ENCODE measurements around the gene GNPTAB. TPM values are rescaled to one million over a fixed set of nuclear protein-coding genes. Genes with fewer than 3 reads are reported as not detected.
A peak's percentile ranks its signal among the peaks of the same experiment; 100 is the strongest.

The GNPTAB gene
- total RNA-seq, 2 donors from 2014 or later: 15.5 to 27.2 TPM

DNA sequence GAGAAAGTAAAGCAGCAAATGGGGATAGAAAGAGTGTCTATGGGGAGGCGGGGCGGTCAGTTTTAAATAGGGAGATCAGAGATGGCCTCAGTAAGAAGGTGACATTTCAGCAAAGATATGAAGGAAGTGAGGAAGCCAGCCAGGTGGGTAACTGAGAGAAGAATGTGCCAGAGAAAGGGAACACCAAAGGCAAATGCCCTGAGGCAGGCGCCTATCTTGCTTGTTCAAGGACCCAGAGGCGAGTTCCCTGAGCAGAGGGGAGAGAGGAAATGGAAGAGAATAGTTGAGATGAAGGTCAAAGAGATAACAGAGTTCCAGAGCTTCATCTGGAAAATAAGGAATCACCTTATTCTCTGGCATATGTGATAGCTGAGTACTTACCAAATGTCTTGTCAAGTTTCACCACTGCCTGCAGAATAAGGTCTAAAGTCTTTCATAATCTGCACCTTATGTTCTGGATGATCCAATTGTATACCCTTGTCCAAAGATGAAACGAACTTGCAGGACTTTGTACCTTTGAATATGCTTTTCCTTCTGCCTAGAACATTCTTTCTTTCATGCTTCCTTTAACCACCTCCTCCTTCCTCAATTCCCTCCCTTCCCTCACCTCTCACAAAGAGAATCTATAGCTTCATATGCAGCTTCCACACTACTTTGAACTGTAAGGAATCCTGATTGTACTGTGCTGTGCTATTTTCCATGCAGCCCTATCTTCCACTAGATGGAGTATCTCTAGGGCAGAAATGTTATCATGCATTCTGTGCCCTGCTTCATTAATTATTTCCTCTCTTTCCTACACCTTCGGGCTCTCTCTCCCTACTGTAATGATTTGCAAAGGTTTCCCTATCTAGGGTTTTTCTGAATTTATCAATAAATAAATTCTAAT is 38.5 kb downstream of the GNPTAB start:
- H3K36me3 ChIP-seq (replicated peaks in 1 of 2; ENCODE audit: insufficient read depth in 1 of 2, low read depth in 2 of 2): no peaks in the 10 kb centered on the region
- H3K27ac ChIP-seq: no peak overlapping the region
- H3K4me1 ChIP-seq: no peaks in the 10 kb centered on the region
- no peak overlapping the region for H3K4me3 ChIP-seq
- TF ChIP-seq POLR2A (IDR thresholded peaks at IDR 0.05): no peak
- TF ChIP-seq, protein P1, sequence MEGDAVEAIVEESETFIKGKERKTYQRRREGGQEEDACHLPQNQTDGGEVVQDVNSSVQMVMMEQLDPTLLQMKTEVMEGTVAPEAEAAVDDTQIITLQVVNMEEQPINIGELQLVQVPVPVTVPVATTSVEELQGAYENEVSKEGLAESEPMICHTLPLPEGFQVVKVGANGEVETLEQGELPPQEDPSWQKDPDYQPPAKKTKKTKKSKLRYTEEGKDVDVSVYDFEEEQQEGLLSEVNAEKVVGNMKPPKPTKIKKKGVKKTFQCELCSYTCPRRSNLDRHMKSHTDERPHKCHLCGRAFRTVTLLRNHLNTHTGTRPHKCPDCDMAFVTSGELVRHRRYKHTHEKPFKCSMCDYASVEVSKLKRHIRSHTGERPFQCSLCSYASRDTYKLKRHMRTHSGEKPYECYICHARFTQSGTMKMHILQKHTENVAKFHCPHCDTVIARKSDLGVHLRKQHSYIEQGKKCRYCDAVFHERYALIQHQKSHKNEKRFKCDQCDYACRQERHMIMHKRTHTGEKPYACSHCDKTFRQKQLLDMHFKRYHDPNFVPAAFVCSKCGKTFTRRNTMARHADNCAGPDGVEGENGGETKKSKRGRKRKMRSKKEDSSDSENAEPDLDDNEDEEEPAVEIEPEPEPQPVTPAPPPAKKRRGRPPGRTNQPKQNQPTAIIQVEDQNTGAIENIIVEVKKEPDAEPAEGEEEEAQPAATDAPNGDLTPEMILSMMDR (IDR thresholded peaks at IDR 0.05): peak in 6 of 7 experiments; percentile 16 to 53 (median 44)
- no peak for DNase-seq
- no peak for ATAC-seq
- no peaks in the 10 kb centered on the region for H3K27me3 ChIP-seq
- 64 to 65% methylated on average over 6 of the region's 6 CpGs for WGBS, 2 donors
- H3K9me3 ChIP-seq: no peaks in the 10 kb centered on the region
- intact Hi-C loops (cut with DNase I): no loop called here

- Histone ChIP-seq H3K27me3 (no peaks in the 10 kb centered on the region), H3K4me1 (no peaks in the 10 kb centered on the region), H3K36me3 (replicated peaks in 1 of 2; ENCODE audit: insufficient read depth in 1 of 2, low read depth in 2 of 2) (no peaks in the 10 kb centered on the region), H3K27ac (no peak overlapping the region), H3K9me3 (no peaks in the 10 kb centered on the region), H3K4me3 (no peak overlapping the region)
- 79 to 89% methylated on average over 4 of the region's 4 CpGs for WGBS, 2 donors
- no peak for TF ChIP-seq POLR2A (IDR thresholded peaks at IDR 0.05)
- TF ChIP-seq, protein P1 (IDR thresholded peaks at IDR 0.05): no peak
- no peak for ATAC-seq
- peak in 1 of 4 donors; percentile 12 for DNase-seq
- intact Hi-C loops (cut with DNase I): no loop called here
Measured at GRCh38 chr12:101789171-101789570, 41.6 kb downstream of the GNPTAB start.

GRCh38 chr12:101785671-101786070 is 45.1 kb downstream of the GNPTAB start:
- ATAC-seq (no peak), DNase-seq (no peak)
- Histone ChIP-seq H3K4me1 (no peaks in the 10 kb centered on the region), H3K4me3 (no peak overlapping the region), H3K36me3 (replicated peaks in 1 of 2; ENCODE audit: insufficient read depth in 1 of 2, low read depth in 2 of 2) (no peaks in the 10 kb centered on the region), H3K27ac (no peak overlapping the region), H3K9me3 (no peaks in the 10 kb centered on the region), H3K27me3 (no peaks in the 10 kb centered on the region)
- WGBS, 2 donors: 93 to 100% methylated on average over 1 of the region's 1 CpG
- TF ChIP-seq, protein P1 (IDR thresholded peaks at IDR 0.05): no peak
- no peak for TF ChIP-seq POLR2A (IDR thresholded peaks at IDR 0.05)
- intact Hi-C loops (cut with DNase I): no loop called here

- H3K4me3 ChIP-seq: no peak overlapping the region
- no peaks in the 10 kb centered on the region for H3K36me3 ChIP-seq (replicated peaks in 1 of 2; ENCODE audit: insufficient read depth in 1 of 2, low read depth in 2 of 2)
- DNase-seq (no peak), ATAC-seq (no peak)
- 95 to 100% methylated on average over 1 of the region's 1 CpG for WGBS, 2 donors
- H3K9me3 ChIP-seq: no peaks in the 10 kb centered on the region
- intact Hi-C loops (cut with DNase I): no loop called here
- TF ChIP-seq POLR2A (IDR thresholded peaks at IDR 0.05): no peak
- TF ChIP-seq, protein P1 (IDR thresholded peaks at IDR 0.05): no peak
- no peak overlapping the region for H3K27ac ChIP-seq
- no peaks in the 10 kb centered on the region for H3K4me1 ChIP-seq
- H3K27me3 ChIP-seq: no peaks in the 10 kb centered on the region
Measured at GRCh38 chr12:101784376-101784775, 46.4 kb downstream of the GNPTAB start.

DNA sequence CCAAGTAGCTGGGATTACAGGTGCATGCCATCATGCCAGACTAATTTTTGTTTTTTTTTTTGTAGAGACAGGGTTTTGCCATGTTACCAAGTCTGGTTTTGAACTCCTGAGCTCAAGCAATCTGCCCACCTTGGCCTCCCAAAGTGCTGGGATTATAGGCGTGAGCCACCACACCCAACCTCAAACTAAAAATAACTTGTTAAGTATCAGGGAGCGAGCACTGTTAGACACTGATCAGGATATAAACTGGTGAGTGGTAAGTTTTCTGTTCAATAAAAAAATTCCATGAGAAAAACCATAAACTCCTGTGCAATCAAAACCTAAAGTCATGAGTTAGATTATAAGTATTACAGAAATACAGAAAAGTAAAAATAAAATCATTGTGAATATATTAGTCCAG is 46.9 kb downstream of the GNPTAB start:
- Histone ChIP-seq H3K9me3 (no peaks in the 10 kb centered on the region), H3K36me3 (replicated peaks in 1 of 2; ENCODE audit: insufficient read depth in 1 of 2, low read depth in 2 of 2) (no peaks in the 10 kb centered on the region), H3K27ac (no peak overlapping the region), H3K27me3 (no peaks in the 10 kb centered on the region), H3K4me1 (no peaks in the 10 kb centered on the region), H3K4me3 (no peak overlapping the region)
- intact Hi-C loops (cut with DNase I): no loop called here
- ATAC-seq: no peak
- DNase-seq: no peak
- 94 to 95% methylated on average over 2 of the region's 2 CpGs for WGBS, 2 donors
- no peak for TF ChIP-seq POLR2A (IDR thresholded peaks at IDR 0.05)
- TF ChIP-seq, protein P1 (IDR thresholded peaks at IDR 0.05): no peak
